Erythroblast (primary cell): ENCODE results near the gene CCP110.
A peak's percentile ranks its signal among the peaks of the same experiment; 100 is the strongest.

ENCODE experiments used
- DNase-seq, 2 experiments: peaks; one replicate each; lab custom pipeline; 2025; lab: John Stamatoyannopoulos, UW
- GATA1 ChIP-seq: IDR thresholded peaks from 2 replicates; pipeline ENCODE4 v1.6.1; 2011; ENCODE audit warnings: low read depth, mild to moderate bottlenecking, control low read depth, low read length, moderate library complexity
- POLR2A ChIP-seq: IDR thresholded peaks from 2 replicates; pipeline ENCODE4 v1.6.1; 2011; ENCODE audit warnings: mild to moderate bottlenecking, low read length

The CCP110 gene

GRCh38 chr16:19523559-19524355 lies at the start of gene CCP110:
Gene CCP110 (plus strand): TSS chr16:19523942. CDS start chr16:19527882, 3,940 bp downstream.
- TF ChIP-seq GATA1 (no peak), POLR2A (peak; percentile 91)
- peak; percentile 96 to 97 for DNase-seq

- DNase-seq = peak in 1 of 2 experiments; percentile 12
- TF ChIP-seq POLR2A (no peak), GATA1 (no peak)
Measured at GRCh38 chr16:19474617-19475016, 49.1 kb upstream of the CCP110 start.

- TF ChIP-seq GATA1 (no peak), POLR2A (no peak)
- DNase-seq = no peak
Measured at GRCh38 chr16:19478505-19478904, 45.2 kb upstream of the CCP110 start.

- no peak for TF ChIP-seq POLR2A
- no peak for TF ChIP-seq GATA1
- no peak for DNase-seq
Measured at GRCh38 chr16:19479302-19479721, 44.4 kb upstream of the CCP110 start.

- TF ChIP-seq GATA1 (no peak), POLR2A (no peak)
Measured at GRCh38 chr16:19481296-19481695, 42.4 kb upstream of the CCP110 start.

GRCh38 chr16:19481769-19482168 lies 42.0 kb upstream of the CCP110 start:
- DNase-seq = no peak
- TF ChIP-seq POLR2A (no peak), GATA1 (no peak)

More at GRCh38 chr16:19481296-19481695, 42.4 kb upstream of the CCP110 start:
- peak; percentile 71 to 72 for DNase-seq

GRCh38 chr16:19482291-19482690 lies 41.5 kb upstream of the CCP110 start:
- TF ChIP-seq POLR2A (no peak), GATA1 (no peak)
- no peak for DNase-seq

GRCh38 chr16:19484096-19484495 lies 39.6 kb upstream of the CCP110 start:
- DNase-seq = no peak
- TF ChIP-seq POLR2A (no peak), GATA1 (no peak)

- DNase-seq = peak in 1 of 2 experiments; percentile 24
- TF ChIP-seq POLR2A (no peak), GATA1 (no peak)
Measured at GRCh38 chr16:19485611-19486010, 38.1 kb upstream of the CCP110 start.

- no peak for TF ChIP-seq GATA1
- TF ChIP-seq POLR2A = peak; percentile 19
- DNase-seq = peak; percentile 23 to 56
Measured at GRCh38 chr16:19486051-19486450, 37.7 kb upstream of the CCP110 start.

GRCh38 chr16:19486750-19487325 lies 36.9 kb upstream of the CCP110 start:
- peak; percentile 32 to 45 for DNase-seq
- TF ChIP-seq GATA1 = no peak
- TF ChIP-seq POLR2A = no peak

- DNase-seq = peak; percentile 84 to 87
- TF ChIP-seq POLR2A = peak; percentile 83
- TF ChIP-seq GATA1 = peak; percentile 0
Measured at GRCh38 chr16:19488213-19488640, 35.5 kb upstream of the CCP110 start.

GRCh38 chr16:19490619-19491018 lies 33.1 kb upstream of the CCP110 start:
- DNase-seq = no peak
- no peak for TF ChIP-seq POLR2A
- TF ChIP-seq GATA1 = no peak

- DNase-seq = no peak
- no peak for TF ChIP-seq GATA1
- no peak for TF ChIP-seq POLR2A
Measured at GRCh38 chr16:19497176-19497575, 26.6 kb upstream of the CCP110 start.
